Measurements from ENCODE around the gene SH3RF3.

The SH3RF3 gene

GRCh38 chr2:109318150-109318948 lies 189.3 kb downstream of the SH3RF3 start:
- peak; percentile 58 to 79 for DNase-seq

- peak; percentile 14 to 79 for DNase-seq
These were observed 189.9 kb downstream of the SH3RF3 start for GRCh38 chr2:109318949-109319342.

- no peak for DNase-seq
These were observed 191.4 kb downstream of the SH3RF3 start for GRCh38 chr2:109320195-109320922.

- DNase-seq = peak; percentile 13 to 62
These were observed 192.6 kb downstream of the SH3RF3 start for GRCh38 chr2:109321570-109321969.

- no peak for DNase-seq
These were observed 193.1 kb downstream of the SH3RF3 start for GRCh38 chr2:109322111-109322510.

- no peak for DNase-seq
These were observed 193.6 kb downstream of the SH3RF3 start for GRCh38 chr2:109322641-109323040.

- DNase-seq = no peak
These were observed 195.9 kb downstream of the SH3RF3 start for GRCh38 chr2:109324861-109325260.

- no peak for DNase-seq
These were observed 196.6 kb downstream of the SH3RF3 start for GRCh38 chr2:109325570-109325969.

- no peak for DNase-seq
These were observed 197.3 kb downstream of the SH3RF3 start for GRCh38 chr2:109326306-109326705.

GRCh38 chr2:109330056-109330455 lies 201.1 kb downstream of the SH3RF3 start:
- no peak for DNase-seq

- no peak for DNase-seq
These were observed 202.1 kb downstream of the SH3RF3 start for GRCh38 chr2:109331081-109331480.

GRCh38 chr2:109331896-109332848 lies 203.2 kb downstream of the SH3RF3 start:
- no peak for DNase-seq

GRCh38 chr2:109332880-109333279 lies 203.9 kb downstream of the SH3RF3 start:
- DNase-seq = no peak

- no peak for DNase-seq
These were observed 204.6 kb downstream of the SH3RF3 start for GRCh38 chr2:109333414-109334210.

GRCh38 chr2:109335631-109336176 lies 206.7 kb downstream of the SH3RF3 start:
- DNase-seq = no peak

- DNase-seq = no peak
These were observed 207.3 kb downstream of the SH3RF3 start for GRCh38 chr2:109336296-109336695.

- DNase-seq = no peak
These were observed 208.2 kb downstream of the SH3RF3 start for GRCh38 chr2:109337221-109337620.

GRCh38 chr2:109339519-109339966 lies 210.5 kb downstream of the SH3RF3 start:
- no peak for DNase-seq

GRCh38 chr2:109340381-109340780 lies 211.4 kb downstream of the SH3RF3 start:
- DNase-seq = no peak

- DNase-seq = no peak
These were observed 212.6 kb downstream of the SH3RF3 start for GRCh38 chr2:109341355-109342255.

Data from NCI-H524 (cell line).